ENCODE measurements around the gene TBX20. TPM values are rescaled to one million over a fixed set of nuclear protein-coding genes. Genes with fewer than 3 reads are reported as not detected.

The TBX20 gene
- not detected for total RNA-seq

- DNase-seq (ENCODE audit: low spot score in 2 of 2) (peak in 1 of 2 donors; percentile 42), ATAC-seq (peak; percentile 55 to 90)
- no peaks in the 10 kb centered on the region for H3K9me3 Mint-ChIP-seq
- peaks cover 13 to 50% of the 10 kb centered on the region in 2 donors for H3K36me3 Mint-ChIP-seq
- no peak within 1 kb of the TSS for H3K27ac Mint-ChIP-seq
Observed at GRCh38 chr7:35253710-35254495, at the start of gene TBX20. TSS of gene TBX20 (minus strand) at chr7:35254100. CDS start at chr7:35253620, 480 bp downstream.

- H3K9me3 Mint-ChIP-seq, result peaks cover 8% of the 10 kb centered on the region in 2 donors
- no peaks in the 10 kb centered on the region for H3K36me3 Mint-ChIP-seq
- no peak overlapping the region for H3K27ac Mint-ChIP-seq
- DNase-seq (ENCODE audit: low spot score in 2 of 2), result no peak
- ATAC-seq, result no peak
Observed at GRCh38 chr7:35289376-35289775, 35.5 kb upstream of the TBX20 start.

GRCh38 chr7:35286986-35287385, 33.1 kb upstream of the TBX20 start:
- no peak for ATAC-seq
- no peak overlapping the region for H3K27ac Mint-ChIP-seq
- no peak for DNase-seq (ENCODE audit: low spot score in 2 of 2)

GRCh38 chr7:35286422-35286821, 32.5 kb upstream of the TBX20 start:
- DNase-seq (ENCODE audit: low spot score in 2 of 2), result no peak
- H3K27ac Mint-ChIP-seq, result no peak overlapping the region
- peaks cover 3 to 4% of the 10 kb centered on the region in 2 donors for H3K9me3 Mint-ChIP-seq
- H3K36me3 Mint-ChIP-seq, result no peaks in the 10 kb centered on the region
- no peak for ATAC-seq

More at GRCh38 chr7:35286986-35287385, 33.1 kb upstream of the TBX20 start:
- H3K36me3 Mint-ChIP-seq, result no peaks in the 10 kb centered on the region
- H3K9me3 Mint-ChIP-seq, result peaks cover 3 to 4% of the 10 kb centered on the region in 2 donors

GRCh38 chr7:35285799-35286198, 31.9 kb upstream of the TBX20 start:
- Mint-ChIP-seq H3K27ac (no peak overlapping the region), H3K9me3 (peaks cover 3 to 4% of the 10 kb centered on the region in 2 donors), H3K36me3 (no peaks in the 10 kb centered on the region)
- DNase-seq (ENCODE audit: low spot score in 2 of 2), result no peak
- no peak for ATAC-seq

GRCh38 chr7:35280902-35281301, 27.0 kb upstream of the TBX20 start:
- DNase-seq (ENCODE audit: low spot score in 2 of 2) (no peak), ATAC-seq (no peak)
- Mint-ChIP-seq H3K9me3 (no peaks in the 10 kb centered on the region), H3K27ac (no peak overlapping the region), H3K36me3 (no peaks in the 10 kb centered on the region)

GRCh38 chr7:35277359-35277758, 23.5 kb upstream of the TBX20 start:
- DNase-seq (ENCODE audit: low spot score in 2 of 2) (no peak), ATAC-seq (no peak)
- H3K36me3 Mint-ChIP-seq, result no peaks in the 10 kb centered on the region
- H3K27ac Mint-ChIP-seq, result no peak overlapping the region
- no peaks in the 10 kb centered on the region for H3K9me3 Mint-ChIP-seq

GRCh38 chr7:35272246-35272645, 18.3 kb upstream of the TBX20 start:
- H3K36me3 Mint-ChIP-seq, result no peaks in the 10 kb centered on the region
- DNase-seq (ENCODE audit: low spot score in 2 of 2) (no peak), ATAC-seq (no peak)
- H3K27ac Mint-ChIP-seq, result no peak overlapping the region
- no peaks in the 10 kb centered on the region for H3K9me3 Mint-ChIP-seq

- no peaks in the 10 kb centered on the region for H3K9me3 Mint-ChIP-seq
- no peak for ATAC-seq
Observed at GRCh38 chr7:35268953-35269352, 15.1 kb upstream of the TBX20 start.

GRCh38 chr7:35267411-35267810, 13.5 kb upstream of the TBX20 start:
- Mint-ChIP-seq H3K9me3 (no peaks in the 10 kb centered on the region), H3K27ac (no peak overlapping the region), H3K36me3 (peaks cover 0 to 13% of the 10 kb centered on the region in 2 donors)
- DNase-seq (ENCODE audit: low spot score in 2 of 2) (no peak), ATAC-seq (no peak)

More at GRCh38 chr7:35268953-35269352, 15.1 kb upstream of the TBX20 start:
- Mint-ChIP-seq H3K27ac (no peak overlapping the region), H3K36me3 (peaks cover 0 to 13% of the 10 kb centered on the region in 2 donors)
- no peak for DNase-seq (ENCODE audit: low spot score in 2 of 2)

GRCh38 chr7:35263396-35263795, 9.5 kb upstream of the TBX20 start:
- peaks cover 6 to 36% of the 10 kb centered on the region in 2 donors for H3K36me3 Mint-ChIP-seq
- DNase-seq (ENCODE audit: low spot score in 2 of 2), result no peak
- no peaks in the 10 kb centered on the region for H3K9me3 Mint-ChIP-seq
- ATAC-seq, result no peak
- H3K27ac Mint-ChIP-seq, result no peak overlapping the region

GRCh38 chr7:35261476-35262285, 7.8 kb upstream of the TBX20 start:
- DNase-seq (ENCODE audit: low spot score in 2 of 2) (no peak), ATAC-seq (no peak)
- H3K36me3 Mint-ChIP-seq, result peaks cover 8 to 43% of the 10 kb centered on the region in 2 donors
- H3K9me3 Mint-ChIP-seq, result no peaks in the 10 kb centered on the region
- H3K27ac Mint-ChIP-seq, result no peak overlapping the region

GRCh38 chr7:35261041-35261440, 7.1 kb upstream of the TBX20 start:
- DNase-seq (ENCODE audit: low spot score in 2 of 2) (no peak), ATAC-seq (no peak)
- Mint-ChIP-seq H3K36me3 (peaks cover 8 to 48% of the 10 kb centered on the region in 2 donors), H3K9me3 (no peaks in the 10 kb centered on the region), H3K27ac (no peak overlapping the region)

- Mint-ChIP-seq H3K9me3 (no peaks in the 10 kb centered on the region), H3K27ac (no peak overlapping the region), H3K36me3 (peaks cover 8 to 48% of the 10 kb centered on the region in 2 donors)
- ATAC-seq, result no peak
- no peak for DNase-seq (ENCODE audit: low spot score in 2 of 2)
Observed at GRCh38 chr7:35260246-35260645, 6.3 kb upstream of the TBX20 start.

- DNase-seq (ENCODE audit: low spot score in 2 of 2), result no peak
- Mint-ChIP-seq H3K27ac (no peak overlapping the region), H3K9me3 (no peaks in the 10 kb centered on the region), H3K36me3 (peaks cover 8 to 44% of the 10 kb centered on the region in 2 donors)
- ATAC-seq, result no peak
Observed at GRCh38 chr7:35259523-35259908, 5.6 kb upstream of the TBX20 start.

- no peak for ATAC-seq
- DNase-seq (ENCODE audit: low spot score in 2 of 2), result no peak
- Mint-ChIP-seq H3K9me3 (no peaks in the 10 kb centered on the region), H3K36me3 (peaks cover 8 to 47% of the 10 kb centered on the region in 2 donors), H3K27ac (peak overlapping the region in 1 of 2 donors; percentile 77)
Observed at GRCh38 chr7:35258868-35259522, 5.1 kb upstream of the TBX20 start.

Data from activated naive CD4-positive, alpha-beta T cell treated with anti-CD3 and anti-CD28 coated beads, Interleukin-2, amount 50 U/mL, for 72 hours (primary cell).